ENCODE results near the gene HOXA7.

DNA sequence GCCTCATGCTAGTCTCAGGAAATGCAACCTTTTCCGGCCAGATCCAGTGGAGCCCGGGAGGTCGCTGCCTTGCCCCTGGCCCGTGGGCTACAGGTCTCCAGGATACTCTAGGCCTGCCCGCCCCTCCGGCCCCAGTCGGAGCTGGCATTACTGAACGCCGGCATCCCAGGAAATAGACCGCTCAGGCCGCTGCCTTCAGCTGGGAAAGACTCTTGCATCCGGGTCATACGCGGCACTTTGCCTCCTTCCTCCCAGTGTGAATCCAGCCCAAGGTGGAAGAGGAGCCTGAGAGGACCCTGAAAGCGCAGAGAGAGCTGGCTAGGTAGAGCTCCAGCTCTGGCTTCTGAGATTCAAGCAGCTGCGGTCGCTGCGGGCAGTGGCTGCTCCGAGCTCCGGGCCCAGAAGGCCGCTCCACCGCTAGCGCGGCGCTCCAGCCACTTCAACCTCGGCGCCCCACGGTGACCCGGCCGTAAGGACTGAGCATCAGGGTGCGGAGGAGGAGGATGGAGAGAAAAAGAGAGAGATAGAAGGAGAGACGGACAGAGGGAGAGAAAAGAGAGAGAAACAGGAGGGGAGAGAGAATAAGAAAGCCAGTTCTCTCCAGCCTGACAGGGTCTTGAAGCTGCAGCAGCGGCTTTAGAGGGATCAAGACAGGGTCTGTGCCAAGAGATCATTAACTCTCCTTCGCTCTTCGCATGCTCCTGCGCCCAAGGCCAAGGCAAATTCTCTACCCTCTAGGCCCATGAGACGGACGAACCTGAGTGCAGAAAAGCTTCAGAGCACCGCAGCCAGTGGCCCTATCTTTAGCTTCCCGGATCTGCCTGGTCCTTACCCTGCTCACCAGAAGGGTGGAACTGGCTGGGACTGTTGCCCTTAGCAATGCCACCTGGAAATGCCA is 19.4 kb upstream of the HOXA7 start:
- TF ChIP-seq, protein P1, sequence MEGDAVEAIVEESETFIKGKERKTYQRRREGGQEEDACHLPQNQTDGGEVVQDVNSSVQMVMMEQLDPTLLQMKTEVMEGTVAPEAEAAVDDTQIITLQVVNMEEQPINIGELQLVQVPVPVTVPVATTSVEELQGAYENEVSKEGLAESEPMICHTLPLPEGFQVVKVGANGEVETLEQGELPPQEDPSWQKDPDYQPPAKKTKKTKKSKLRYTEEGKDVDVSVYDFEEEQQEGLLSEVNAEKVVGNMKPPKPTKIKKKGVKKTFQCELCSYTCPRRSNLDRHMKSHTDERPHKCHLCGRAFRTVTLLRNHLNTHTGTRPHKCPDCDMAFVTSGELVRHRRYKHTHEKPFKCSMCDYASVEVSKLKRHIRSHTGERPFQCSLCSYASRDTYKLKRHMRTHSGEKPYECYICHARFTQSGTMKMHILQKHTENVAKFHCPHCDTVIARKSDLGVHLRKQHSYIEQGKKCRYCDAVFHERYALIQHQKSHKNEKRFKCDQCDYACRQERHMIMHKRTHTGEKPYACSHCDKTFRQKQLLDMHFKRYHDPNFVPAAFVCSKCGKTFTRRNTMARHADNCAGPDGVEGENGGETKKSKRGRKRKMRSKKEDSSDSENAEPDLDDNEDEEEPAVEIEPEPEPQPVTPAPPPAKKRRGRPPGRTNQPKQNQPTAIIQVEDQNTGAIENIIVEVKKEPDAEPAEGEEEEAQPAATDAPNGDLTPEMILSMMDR (IDR thresholded peaks at IDR 0.05) = no peak
- TF ChIP-seq EZH2 (IDR thresholded peaks at IDR 0.05; ENCODE audit: borderline replicate concordance, insufficient read depth, low read depth, low read length, poor library complexity, severe bottlenecking) = no peak

All from B cell (primary cell).